ENCODE results near the gene CCDC201.

The CCDC201 gene

DNA sequence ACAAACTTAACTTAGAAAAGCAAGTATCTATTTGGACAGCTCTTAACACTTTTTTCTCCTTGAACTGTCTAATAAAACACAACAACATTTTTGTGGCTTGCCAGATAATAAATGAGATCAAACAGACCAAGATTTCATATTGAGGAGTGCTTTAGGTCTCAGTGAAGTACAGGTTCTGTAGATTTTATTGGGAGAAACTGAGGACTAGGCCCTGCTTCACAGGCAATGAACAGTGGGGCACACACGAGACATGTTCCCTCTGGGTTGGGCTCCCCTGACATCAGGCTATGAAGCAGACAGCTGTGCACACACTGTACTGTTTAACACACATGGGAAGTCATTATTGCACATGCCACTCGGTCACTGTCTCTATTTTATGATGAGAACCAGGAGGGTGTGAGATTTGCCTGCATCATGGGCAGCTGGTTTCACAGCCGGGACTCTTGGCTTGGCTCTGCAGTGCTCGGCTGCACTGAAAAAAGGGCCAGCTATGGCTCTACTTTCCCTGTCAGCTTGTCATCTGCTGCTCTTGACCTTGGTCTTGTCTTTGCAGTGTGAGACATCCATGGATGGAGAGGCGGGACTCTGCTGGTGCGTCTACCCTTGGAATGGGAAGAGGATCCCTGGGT, 19.6 kb upstream of the CCDC201 start:
- no peak for DNase-seq

- DNase-seq, result no peak
These were observed 18.9 kb upstream of the CCDC201 start for GRCh38 chr7:45891462-45892402.

DNA sequence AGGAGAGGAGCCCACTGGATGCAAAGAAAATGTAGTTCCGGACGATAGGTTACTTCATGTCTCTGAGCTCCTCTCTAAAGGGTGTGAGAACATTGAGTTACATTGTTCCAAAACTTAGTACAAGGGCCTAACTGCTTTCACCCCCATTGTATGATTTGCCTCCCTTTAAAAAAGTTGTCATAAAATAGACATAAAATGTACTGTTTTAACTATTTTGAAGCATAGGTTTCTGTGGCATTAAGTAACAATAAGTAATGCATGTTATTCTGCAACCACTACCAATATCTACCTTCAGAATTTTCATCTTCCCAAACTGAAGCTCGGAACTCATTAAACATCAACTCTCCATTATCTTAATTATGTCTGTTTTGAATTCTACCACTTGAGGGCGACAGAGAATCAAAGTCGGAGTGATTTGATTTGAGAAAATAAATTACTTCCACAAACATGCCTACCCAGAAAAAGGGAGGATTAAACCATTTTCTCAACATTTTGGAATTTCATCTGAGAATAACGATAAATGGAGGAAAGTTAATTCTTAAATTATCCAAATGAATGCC, 18.1 kb upstream of the CCDC201 start:
- DNase-seq, result no peak

- DNase-seq, result no peak
These were observed 17.4 kb upstream of the CCDC201 start for GRCh38 chr7:45890125-45890901.

GRCh38 chr7:45889367-45890067, 16.6 kb upstream of the CCDC201 start:
- DNase-seq, result no peak

GRCh38 chr7:45888993-45889366, 16.1 kb upstream of the CCDC201 start:
- DNase-seq, result no peak

- DNase-seq, result no peak
These were observed 15.5 kb upstream of the CCDC201 start, which contains the start of gene IGFBP1 for GRCh38 chr7:45888185-45888992. TSS of gene IGFBP1 (plus strand) at chr7:45888488. CDS start at chr7:45888653, 165 bp downstream.

- no peak for DNase-seq
These were observed 14.2 kb upstream of the CCDC201 start for GRCh38 chr7:45886931-45887667.

DNA sequence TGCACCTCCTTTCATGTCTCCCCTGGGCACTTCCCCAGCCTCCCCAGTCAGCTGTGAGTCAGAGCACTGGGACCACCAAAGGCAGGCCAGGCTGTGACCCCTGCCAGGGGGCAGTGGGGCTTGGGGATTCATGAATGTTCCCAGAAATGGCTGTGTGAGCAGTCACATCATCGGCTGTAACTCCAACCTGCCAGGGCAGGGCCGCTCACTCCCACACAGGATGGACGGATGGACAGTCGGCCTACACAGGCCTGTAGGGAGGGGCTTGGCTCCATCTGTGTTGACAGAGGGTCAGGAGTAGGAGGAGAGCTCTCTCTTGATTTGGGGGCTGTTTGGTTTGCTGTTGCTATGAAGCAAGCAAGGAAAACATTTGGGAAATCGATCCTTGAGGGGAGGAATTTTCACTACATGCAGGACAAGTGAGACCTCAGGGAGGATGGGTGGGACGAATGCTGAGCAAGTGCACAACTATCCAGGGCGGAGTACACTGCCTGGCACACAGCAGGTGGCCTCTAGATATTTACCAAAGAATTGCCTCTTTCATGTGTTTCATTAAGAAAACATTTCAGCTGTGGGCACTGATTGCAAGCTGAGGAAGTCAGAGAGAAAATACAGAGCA, 12.5 kb upstream of the CCDC201 start:
- DNase-seq, result no peak

- no peak for DNase-seq
These were observed 11.3 kb upstream of the CCDC201 start for GRCh38 chr7:45884136-45884535.

GRCh38 chr7:45882465-45882810, 9.6 kb upstream of the CCDC201 start:
- DNase-seq, result no peak

GRCh38 chr7:45881759-45882464, 9.0 kb upstream of the CCDC201 start:
- no peak for DNase-seq

DNA sequence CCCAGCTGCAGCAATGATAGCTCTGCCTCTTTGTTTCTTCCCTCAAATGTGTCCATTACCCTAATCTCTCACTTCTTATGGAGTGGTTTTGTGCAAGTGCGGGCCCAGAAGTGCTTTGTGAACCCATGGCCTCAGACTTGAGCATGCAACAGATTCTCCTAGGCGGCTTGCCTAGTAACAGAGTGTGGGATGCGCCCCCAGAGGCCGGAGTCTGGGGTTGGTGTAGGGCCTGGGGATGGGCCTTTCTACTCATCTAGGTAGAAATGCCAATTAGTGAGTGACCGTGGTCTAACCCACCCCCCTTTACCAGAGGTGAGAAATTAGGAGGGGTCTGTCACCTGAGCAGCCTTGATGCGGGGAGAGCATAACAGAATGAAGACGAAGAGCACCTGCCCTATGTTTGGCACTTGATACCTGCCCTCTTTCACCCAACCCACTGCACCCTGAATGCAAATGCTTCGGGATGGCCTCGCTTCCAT, 8.4 kb upstream of the CCDC201 start:
- no peak for DNase-seq

DNA sequence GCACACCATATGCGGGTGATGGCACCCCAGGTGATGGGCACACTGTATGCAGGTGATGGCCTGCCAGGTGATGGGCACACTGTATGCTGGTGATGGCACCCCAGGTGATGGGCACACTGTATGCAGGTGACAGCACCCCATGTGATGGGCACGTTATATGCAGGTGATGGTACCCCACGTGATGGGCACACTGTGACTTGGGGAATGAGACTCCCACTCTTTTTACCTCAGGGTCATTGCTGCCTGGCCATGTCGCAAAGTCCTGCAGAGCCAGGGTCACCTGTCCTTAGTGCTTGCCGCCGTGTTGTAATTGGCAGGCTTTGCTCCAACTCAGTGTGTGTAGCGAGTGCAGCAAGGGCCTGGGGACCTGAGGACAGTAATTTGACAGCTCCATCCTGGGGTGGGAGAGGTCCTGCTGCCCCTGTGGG, 7.6 kb upstream of the CCDC201 start:
- DNase-seq, result no peak

- DNase-seq, result no peak
These were observed 5.7 kb upstream of the CCDC201 start for GRCh38 chr7:45878457-45879144.

- DNase-seq, result no peak
These were observed 3.6 kb upstream of the CCDC201 start for GRCh38 chr7:45876519-45876918.

DNA sequence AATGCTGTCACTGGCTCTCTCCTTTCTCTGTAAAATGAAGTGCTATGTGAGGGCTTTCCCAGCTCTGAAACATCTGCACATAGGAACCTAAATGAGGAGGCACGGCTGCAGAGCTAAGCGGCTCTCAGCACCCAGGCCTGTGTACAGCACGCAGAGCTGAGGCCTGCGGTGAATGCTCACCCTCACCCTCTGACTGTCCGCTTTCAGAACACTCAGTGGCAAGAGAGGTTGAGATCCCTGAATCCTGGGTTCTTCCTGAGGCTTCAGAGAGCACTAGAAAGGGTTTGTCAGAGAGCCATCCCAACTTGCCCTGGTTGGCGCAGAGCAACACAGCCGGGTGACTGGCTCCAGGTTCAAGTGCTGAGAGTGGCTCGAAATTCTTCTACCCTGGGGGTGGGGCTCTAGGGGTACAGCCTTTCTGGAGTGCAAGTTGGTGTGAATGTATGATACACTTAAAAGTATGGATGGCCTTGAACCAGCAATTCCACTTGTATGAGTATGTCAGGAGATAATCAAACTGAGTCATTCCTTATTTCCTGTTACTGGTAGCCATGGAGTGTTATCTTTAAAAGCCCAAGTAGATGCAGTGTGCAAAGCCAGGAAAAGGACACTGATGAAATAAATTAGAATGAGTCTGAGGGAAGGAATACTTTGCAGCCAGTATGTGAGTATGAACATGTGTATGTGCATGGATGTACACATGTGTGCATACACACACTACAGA, 1.7 kb upstream of the CCDC201 start:
- no peak for DNase-seq

DNA sequence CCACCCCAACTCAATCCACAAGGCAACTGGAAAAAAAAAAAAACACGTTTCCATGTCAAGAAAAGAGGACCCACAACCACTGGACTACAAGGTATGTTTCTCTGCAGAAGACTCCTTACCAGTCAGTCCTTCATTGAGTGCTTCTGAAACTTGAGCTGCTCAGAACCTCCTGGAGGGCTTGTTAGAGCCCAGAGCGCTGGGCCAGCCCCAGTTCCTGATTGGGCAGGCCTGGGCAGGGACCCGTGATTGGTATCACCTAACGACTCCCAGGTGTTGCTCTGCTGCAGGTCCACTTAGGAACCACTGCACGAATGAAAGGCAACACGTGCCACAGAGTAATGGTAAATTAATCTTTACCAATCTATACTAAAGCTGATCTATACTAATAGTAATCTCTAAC, 473 bp upstream of the CCDC201 start:
- DNase-seq, result no peak
